ENCODE data around the gene MT1E.
A peak's percentile ranks its signal among the peaks of the same experiment; 100 is the strongest.

The MT1E gene

GRCh38 chr16:56607109-56607618 is 18.4 kb upstream of the MT1E start:
- no peaks in the 10 kb centered on the region for H3K9me3 ChIP-seq (ENCODE audit: control insufficient read depth in 2 of 2, low read length in 2 of 2)

GRCh38 chr16:56607675-56608042 is 17.9 kb upstream of the MT1E start:
- H3K27me3 ChIP-seq (ENCODE audit: control insufficient read depth in 1 of 2, insufficient read depth in 2 of 2, low read length in 2 of 2) = no peaks in the 10 kb centered on the region
- H3K9ac ChIP-seq (ENCODE audit: low read length in 2 of 2) = peak overlapping the region; percentile 46 to 76
- H3K9me3 ChIP-seq (ENCODE audit: control insufficient read depth in 2 of 2, low read length in 2 of 2) = no peaks in the 10 kb centered on the region
- peak overlapping the region; percentile 94 for H3K27ac ChIP-seq (ENCODE audit: low read length)
- no peaks in the 10 kb centered on the region for H3K36me3 ChIP-seq (ENCODE audit: control insufficient read depth in 2 of 2, insufficient read depth in 2 of 2, low read length in 2 of 2)
- H3K4me1 ChIP-seq (ENCODE audit: control insufficient read depth, insufficient read depth, low read length) = peaks cover 52% of the 10 kb centered on the region
- H3K4me3 ChIP-seq (ENCODE audit: low read length in 2 of 2) = peak overlapping the region; percentile 61 to 88

More at GRCh38 chr16:56607109-56607618, 18.4 kb upstream of the MT1E start:
- peaks cover 52% of the 10 kb centered on the region for H3K4me1 ChIP-seq (ENCODE audit: control insufficient read depth, insufficient read depth, low read length)
- H3K9ac ChIP-seq (ENCODE audit: low read length in 2 of 2) = peak overlapping the region; percentile 29 to 46
- peak overlapping the region; percentile 94 for H3K27ac ChIP-seq (ENCODE audit: low read length)
- H3K27me3 ChIP-seq (ENCODE audit: control insufficient read depth in 1 of 2, insufficient read depth in 2 of 2, low read length in 2 of 2) = no peaks in the 10 kb centered on the region
- H3K36me3 ChIP-seq (ENCODE audit: control insufficient read depth in 2 of 2, insufficient read depth in 2 of 2, low read length in 2 of 2) = no peaks in the 10 kb centered on the region
- peak overlapping the region in 1 of 2 donors; percentile 35 for H3K4me3 ChIP-seq (ENCODE audit: low read length in 2 of 2)

GRCh38 chr16:56608043-56608875 is 17.3 kb upstream of the MT1E start, which contains the start of gene MT2A:
MT2A (plus strand) TSS chr16:56608584; CDS start chr16:56608656, 72 bp downstream.
- Histone ChIP-seq H3K4me3 (ENCODE audit: low read length in 2 of 2) (peak within 1 kb of the TSS; percentile 84 to 88), H3K9ac (ENCODE audit: low read length in 2 of 2) (peak within 1 kb of the TSS; percentile 56 to 80), H3K36me3 (ENCODE audit: control insufficient read depth in 2 of 2, insufficient read depth in 2 of 2, low read length in 2 of 2) (no peaks in the 10 kb centered on the region), H3K27me3 (ENCODE audit: control insufficient read depth in 1 of 2, insufficient read depth in 2 of 2, low read length in 2 of 2) (no peaks in the 10 kb centered on the region), H3K9me3 (ENCODE audit: control insufficient read depth in 2 of 2, low read length in 2 of 2) (no peaks in the 10 kb centered on the region), H3K27ac (ENCODE audit: low read length) (peak within 1 kb of the TSS; percentile 94), H3K4me1 (ENCODE audit: control insufficient read depth, insufficient read depth, low read length) (peaks cover 52% of the 10 kb centered on the region)

GRCh38 chr16:56608876-56609462 is 16.6 kb upstream of the MT1E start:
- Histone ChIP-seq H3K4me1 (ENCODE audit: control insufficient read depth, insufficient read depth, low read length) (peaks cover 52% of the 10 kb centered on the region), H3K27ac (ENCODE audit: low read length) (peak overlapping the region; percentile 94), H3K27me3 (ENCODE audit: control insufficient read depth in 1 of 2, insufficient read depth in 2 of 2, low read length in 2 of 2) (no peaks in the 10 kb centered on the region), H3K9me3 (ENCODE audit: control insufficient read depth in 2 of 2, low read length in 2 of 2) (no peaks in the 10 kb centered on the region), H3K9ac (ENCODE audit: low read length in 2 of 2) (peak overlapping the region; percentile 56 to 80), H3K4me3 (ENCODE audit: low read length in 2 of 2) (peak overlapping the region; percentile 84 to 88), H3K36me3 (ENCODE audit: control insufficient read depth in 2 of 2, insufficient read depth in 2 of 2, low read length in 2 of 2) (no peaks in the 10 kb centered on the region)

GRCh38 chr16:56609463-56609921 is 16.1 kb upstream of the MT1E start:
- Histone ChIP-seq H3K27me3 (ENCODE audit: control insufficient read depth in 1 of 2, insufficient read depth in 2 of 2, low read length in 2 of 2) (no peaks in the 10 kb centered on the region), H3K4me3 (ENCODE audit: low read length in 2 of 2) (peak overlapping the region; percentile 84 to 88), H3K4me1 (ENCODE audit: control insufficient read depth, insufficient read depth, low read length) (peaks cover 52% of the 10 kb centered on the region), H3K9ac (ENCODE audit: low read length in 2 of 2) (peak overlapping the region; percentile 56 to 80), H3K36me3 (ENCODE audit: control insufficient read depth in 2 of 2, insufficient read depth in 2 of 2, low read length in 2 of 2) (no peaks in the 10 kb centered on the region), H3K9me3 (ENCODE audit: control insufficient read depth in 2 of 2, low read length in 2 of 2) (no peaks in the 10 kb centered on the region), H3K27ac (ENCODE audit: low read length) (peak overlapping the region; percentile 94)

- Histone ChIP-seq H3K27ac (ENCODE audit: low read length) (peak overlapping the region; percentile 94), H3K27me3 (ENCODE audit: control insufficient read depth in 1 of 2, insufficient read depth in 2 of 2, low read length in 2 of 2) (no peaks in the 10 kb centered on the region), H3K4me1 (ENCODE audit: control insufficient read depth, insufficient read depth, low read length) (peaks cover 52% of the 10 kb centered on the region), H3K9me3 (ENCODE audit: control insufficient read depth in 2 of 2, low read length in 2 of 2) (no peaks in the 10 kb centered on the region), H3K4me3 (ENCODE audit: low read length in 2 of 2) (peak overlapping the region; percentile 84 to 88), H3K9ac (ENCODE audit: low read length in 2 of 2) (peak overlapping the region; percentile 56 to 80), H3K36me3 (ENCODE audit: control insufficient read depth in 2 of 2, insufficient read depth in 2 of 2, low read length in 2 of 2) (no peaks in the 10 kb centered on the region)
These were observed 15.5 kb upstream of the MT1E start for GRCh38 chr16:56610017-56610608.

- Histone ChIP-seq H3K27ac (ENCODE audit: low read length) (peak overlapping the region; percentile 94), H3K9ac (ENCODE audit: low read length in 2 of 2) (peak overlapping the region in 1 of 2 donors; percentile 55), H3K36me3 (ENCODE audit: control insufficient read depth in 2 of 2, insufficient read depth in 2 of 2, low read length in 2 of 2) (no peaks in the 10 kb centered on the region), H3K4me1 (ENCODE audit: control insufficient read depth, insufficient read depth, low read length) (peaks cover 52% of the 10 kb centered on the region), H3K27me3 (ENCODE audit: control insufficient read depth in 1 of 2, insufficient read depth in 2 of 2, low read length in 2 of 2) (no peaks in the 10 kb centered on the region), H3K9me3 (ENCODE audit: control insufficient read depth in 2 of 2, low read length in 2 of 2) (no peaks in the 10 kb centered on the region), H3K4me3 (ENCODE audit: low read length in 2 of 2) (peak overlapping the region in 1 of 2 donors; percentile 88)
These were observed 14.9 kb upstream of the MT1E start for GRCh38 chr16:56610609-56611111.

- Histone ChIP-seq H3K27me3 (ENCODE audit: control insufficient read depth in 1 of 2, insufficient read depth in 2 of 2, low read length in 2 of 2) (no peaks in the 10 kb centered on the region), H3K4me3 (ENCODE audit: low read length in 2 of 2) (peak overlapping the region in 1 of 2 donors; percentile 29), H3K9me3 (ENCODE audit: control insufficient read depth in 2 of 2, low read length in 2 of 2) (no peaks in the 10 kb centered on the region), H3K36me3 (ENCODE audit: control insufficient read depth in 2 of 2, insufficient read depth in 2 of 2, low read length in 2 of 2) (no peaks in the 10 kb centered on the region), H3K27ac (ENCODE audit: low read length) (peak overlapping the region; percentile 94), H3K9ac (ENCODE audit: low read length in 2 of 2) (no peak overlapping the region), H3K4me1 (ENCODE audit: control insufficient read depth, insufficient read depth, low read length) (peaks cover 47% of the 10 kb centered on the region)
These were observed 14.2 kb upstream of the MT1E start for GRCh38 chr16:56611281-56611833.

GRCh38 chr16:56613706-56614105 is 11.9 kb upstream of the MT1E start:
- H3K27me3 ChIP-seq (ENCODE audit: control insufficient read depth in 1 of 2, insufficient read depth in 2 of 2, low read length in 2 of 2) = no peaks in the 10 kb centered on the region
- H3K4me1 ChIP-seq (ENCODE audit: control insufficient read depth, insufficient read depth, low read length) = peaks cover 48% of the 10 kb centered on the region
- no peaks in the 10 kb centered on the region for H3K9me3 ChIP-seq (ENCODE audit: control insufficient read depth in 2 of 2, low read length in 2 of 2)
- no peaks in the 10 kb centered on the region for H3K36me3 ChIP-seq (ENCODE audit: control insufficient read depth in 2 of 2, insufficient read depth in 2 of 2, low read length in 2 of 2)
- H3K4me3 ChIP-seq (ENCODE audit: low read length in 2 of 2) = no peak overlapping the region
- H3K27ac ChIP-seq (ENCODE audit: low read length) = no peak overlapping the region
- no peak overlapping the region for H3K9ac ChIP-seq (ENCODE audit: low read length in 2 of 2)

GRCh38 chr16:56614549-56614991 is 11.0 kb upstream of the MT1E start:
- H3K27me3 ChIP-seq (ENCODE audit: control insufficient read depth in 1 of 2, insufficient read depth in 2 of 2, low read length in 2 of 2) = no peaks in the 10 kb centered on the region
- H3K4me3 ChIP-seq (ENCODE audit: low read length in 2 of 2) = no peak overlapping the region
- peaks cover 42% of the 10 kb centered on the region for H3K4me1 ChIP-seq (ENCODE audit: control insufficient read depth, insufficient read depth, low read length)
- no peaks in the 10 kb centered on the region for H3K36me3 ChIP-seq (ENCODE audit: control insufficient read depth in 2 of 2, insufficient read depth in 2 of 2, low read length in 2 of 2)
- no peaks in the 10 kb centered on the region for H3K9me3 ChIP-seq (ENCODE audit: control insufficient read depth in 2 of 2, low read length in 2 of 2)
- no peak overlapping the region for H3K9ac ChIP-seq (ENCODE audit: low read length in 2 of 2)
- no peak overlapping the region for H3K27ac ChIP-seq (ENCODE audit: low read length)
